Transverse colon (tissue), 3 donors: ENCODE measurements around the gene OR10P1.

ENCODE experiments used
- EP300 ChIP-seq: sonication (generic); formaldehyde crosslinking; IDR thresholded peaks from one replicate; pipeline ENCODE4 v1.6.1; 2017; ENCODE audit warnings: antibody characterized with exemption, low read depth
- TF ChIP-seq, protein P1 (sequence below), 5 experiments: fragments of 200-600 bp in 3 of 5; fragments of 450-650 bp in 2 of 5; sonication (generic) in 3 of 5; IDR thresholded peaks; 1 replicate in 2 of 5; 2 replicates in 3 of 5; pipeline ENCODE4 v1.5.1; 2016 to 2017; ENCODE audit warnings: antibody characterized with exemption in 5 of 5, inconsistent platforms in 3 of 5, mild to moderate bottlenecking in 2 of 5, moderate library complexity in 1 of 5

DNA sequence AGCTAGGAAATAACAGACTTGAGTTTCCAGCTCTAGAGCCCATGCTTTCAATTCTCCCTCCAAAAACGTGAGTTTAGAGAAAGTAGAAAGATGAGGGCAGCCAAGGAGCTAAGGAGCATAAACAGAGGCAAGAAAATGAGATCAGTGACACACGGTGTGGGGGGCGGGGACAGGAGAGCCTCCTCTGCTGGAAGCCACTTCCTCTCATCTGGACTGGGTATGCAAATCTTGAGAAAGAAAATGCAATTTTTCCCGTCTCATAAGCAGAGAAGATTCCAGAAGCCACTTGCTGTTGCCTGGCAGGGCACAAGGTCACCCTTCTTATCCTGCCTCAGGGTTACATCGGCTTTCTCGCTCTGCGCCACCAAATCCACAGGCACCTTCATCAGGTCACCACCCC, 6.0 kb downstream of the OR10P1 start:
- no peak for TF ChIP-seq EP300
- TF ChIP-seq, protein P1, sequence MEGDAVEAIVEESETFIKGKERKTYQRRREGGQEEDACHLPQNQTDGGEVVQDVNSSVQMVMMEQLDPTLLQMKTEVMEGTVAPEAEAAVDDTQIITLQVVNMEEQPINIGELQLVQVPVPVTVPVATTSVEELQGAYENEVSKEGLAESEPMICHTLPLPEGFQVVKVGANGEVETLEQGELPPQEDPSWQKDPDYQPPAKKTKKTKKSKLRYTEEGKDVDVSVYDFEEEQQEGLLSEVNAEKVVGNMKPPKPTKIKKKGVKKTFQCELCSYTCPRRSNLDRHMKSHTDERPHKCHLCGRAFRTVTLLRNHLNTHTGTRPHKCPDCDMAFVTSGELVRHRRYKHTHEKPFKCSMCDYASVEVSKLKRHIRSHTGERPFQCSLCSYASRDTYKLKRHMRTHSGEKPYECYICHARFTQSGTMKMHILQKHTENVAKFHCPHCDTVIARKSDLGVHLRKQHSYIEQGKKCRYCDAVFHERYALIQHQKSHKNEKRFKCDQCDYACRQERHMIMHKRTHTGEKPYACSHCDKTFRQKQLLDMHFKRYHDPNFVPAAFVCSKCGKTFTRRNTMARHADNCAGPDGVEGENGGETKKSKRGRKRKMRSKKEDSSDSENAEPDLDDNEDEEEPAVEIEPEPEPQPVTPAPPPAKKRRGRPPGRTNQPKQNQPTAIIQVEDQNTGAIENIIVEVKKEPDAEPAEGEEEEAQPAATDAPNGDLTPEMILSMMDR (IDR thresholded peaks at IDR 0.05) = no peak
